GM19463 (cell line): ENCODE measurements around the gene SUFU.

ENCODE experiments used
- ATAC-seq: cut with Tn5 transposase; IDR thresholded peaks from one replicate; pipeline ENCODE4 v1.9.1; 2021; ENCODE audit warnings: mild to moderate bottlenecking, moderate library complexity; ENCODE audit not compliant: unreplicated experiment

Gene SUFU

GRCh38 chr10:102615361-102615760, 111.6 kb downstream of the SUFU start:
- ATAC-seq: no peak

- ATAC-seq: peak; percentile 68
These were observed 112.4 kb downstream of the SUFU start for GRCh38 chr10:102616066-102616770.

GRCh38 chr10:102617041-102617440, 113.3 kb downstream of the SUFU start:
- ATAC-seq: no peak

GRCh38 chr10:102617816-102618215, 114.0 kb downstream of the SUFU start:
- no peak for ATAC-seq

GRCh38 chr10:102619281-102619981, 115.7 kb downstream of the SUFU start:
- no peak for ATAC-seq

GRCh38 chr10:102620138-102620590, 116.4 kb downstream of the SUFU start:
- no peak for ATAC-seq

GRCh38 chr10:102620591-102621442, 117.0 kb downstream of the SUFU start:
- ATAC-seq: no peak

- ATAC-seq: no peak
These were observed 117.9 kb downstream of the SUFU start for GRCh38 chr10:102621443-102622325.

- ATAC-seq: no peak
These were observed 120.3 kb downstream of the SUFU start for GRCh38 chr10:102624094-102624493.

GRCh38 chr10:102624751-102625645, 121.2 kb downstream of the SUFU start:
- no peak for ATAC-seq

- no peak for ATAC-seq
These were observed 122.4 kb downstream of the SUFU start for GRCh38 chr10:102626026-102626685.

GRCh38 chr10:102627291-102627735, 123.5 kb downstream of the SUFU start:
- no peak for ATAC-seq

GRCh38 chr10:102627736-102628293, 124.0 kb downstream of the SUFU start:
- no peak for ATAC-seq

GRCh38 chr10:102628451-102628911, 124.7 kb downstream of the SUFU start:
- ATAC-seq: no peak

GRCh38 chr10:102629661-102630614, 126.2 kb downstream of the SUFU start:
- no peak for ATAC-seq

GRCh38 chr10:102630663-102631062, 126.9 kb downstream of the SUFU start:
- no peak for ATAC-seq
